WTC11 (cell line): ENCODE results near the gene GCHFR. TPM values are rescaled to one million over a fixed set of nuclear protein-coding genes. Genes with fewer than 3 reads are reported as not detected.

ENCODE experiments used
- ATAC-seq: fragments of 200-7000 bp; cut with Tn5 transposase; 2 replicates; pipeline ENCODE4 v1.10.0; 2021; ENCODE audit warnings: mild to moderate bottlenecking, moderate library complexity
- CTCF ChIA-PET: fragments of 300-600 bp; sonication (Branson Sonifier 250); formaldehyde crosslinking; loops from one replicate; lab custom pipeline; 2021; ENCODE audit warnings: antibody characterized with exemption; lab: Charles Lee
- POLR2A ChIA-PET: fragments of 350-600 bp; sonication (Branson Sonifier 250); formaldehyde crosslinking; loops from one replicate; lab custom pipeline; 2021; ENCODE audit warnings: antibody characterized with exemption; lab: Charles Lee
- DNase-seq: peaks from one replicate; pipeline ENCODE4 v3.0.0; 2021; ENCODE audit warnings: low spot score
- H3K27ac Mint-ChIP-seq: 2 replicates; pipeline ENCODE4 v1.8.0; 2021; ENCODE audit warnings: mixed read lengths
- H3K27me3 Mint-ChIP-seq: 2 replicates; pipeline ENCODE4 v1.8.0; 2021; ENCODE audit warnings: low read depth, mild to moderate bottlenecking, moderate library complexity, mixed read lengths
- H3K36me3 Mint-ChIP-seq: 2 replicates; pipeline ENCODE4 v1.8.0; 2021; ENCODE audit warnings: mixed read lengths
- H3K4me1 Mint-ChIP-seq: 2 replicates; pipeline ENCODE4 v1.8.0; 2022; ENCODE audit warnings: mixed read lengths
- H3K4me3 Mint-ChIP-seq: 2 replicates; pipeline ENCODE4 v1.8.0; 2021; ENCODE audit warnings: mild to moderate bottlenecking, moderate library complexity, mixed read lengths
- H3K9me3 Mint-ChIP-seq: 2 replicates; pipeline ENCODE4 v1.8.0; 2021; ENCODE audit warnings: mixed read lengths
- ATF2 ChIP-seq: sonication (generic); formaldehyde crosslinking; IDR thresholded peaks from 2 replicates; pipeline ENCODE4 v1.8.1; 2022; ENCODE audit warnings: low read depth, missing genetic modification reagents, borderline replicate concordance
- CDX4 ChIP-seq: fragments of 250-450 bp; sonication (Bioruptor Pico); IDR thresholded peaks from 2 replicates; pipeline ENCODE4 v1.9.0; 2021; ENCODE audit warnings: moderate library complexity, mild to moderate bottlenecking, inconsistent platforms, borderline replicate concordance
- E2F1 ChIP-seq: sonication (generic); formaldehyde crosslinking; IDR thresholded peaks from 2 replicates; pipeline ENCODE4 v1.8.0; 2022; ENCODE audit warnings: mild to moderate bottlenecking, missing genetic modification reagents
- ESRRA ChIP-seq: sonication (generic); formaldehyde crosslinking; IDR thresholded peaks from 2 replicates; pipeline ENCODE4 v1.8.1; 2022; ENCODE audit warnings: mild to moderate bottlenecking, missing genetic modification reagents, borderline replicate concordance
- ETV6 ChIP-seq: sonication (generic); formaldehyde crosslinking; IDR thresholded peaks from 2 replicates; pipeline ENCODE4 v1.8.1; 2022; ENCODE audit warnings: mild to moderate bottlenecking, missing genetic modification reagents
- FOXP1 ChIP-seq: sonication (generic); formaldehyde crosslinking; IDR thresholded peaks from 2 replicates; pipeline ENCODE4 v1.8.0; 2022; ENCODE audit warnings: missing genetic modification reagents, mild to moderate bottlenecking, moderate library complexity, borderline replicate concordance
- GTF2I ChIP-seq: fragments of 250-450 bp; sonication (Bioruptor Pico); conservative IDR thresholded peaks from 2 replicates; pipeline ENCODE4 v1.4.0; 2021; ENCODE audit warnings: mild to moderate bottlenecking
- IRF1 ChIP-seq: sonication (generic); formaldehyde crosslinking; IDR thresholded peaks from 2 replicates; pipeline ENCODE4 v1.8.0; 2023; ENCODE audit warnings: missing genetic modification reagents
- IRF2 ChIP-seq: sonication (generic); formaldehyde crosslinking; IDR thresholded peaks from 2 replicates; pipeline ENCODE4 v1.8.0; 2022; ENCODE audit warnings: low read depth, missing genetic modification reagents, borderline replicate concordance
- KAT7 ChIP-seq: sonication (generic); formaldehyde crosslinking; IDR thresholded peaks from 2 replicates; pipeline ENCODE4 v1.8.1; 2023; ENCODE audit warnings: missing genetic modification reagents, mild to moderate bottlenecking, borderline replicate concordance
- OVOL2 ChIP-seq: fragments of 250-450 bp; sonication (Bioruptor Pico); IDR thresholded peaks from 2 replicates; pipeline ENCODE4 v1.9.0; 2021; ENCODE audit warnings: mild to moderate bottlenecking, borderline replicate concordance
- PRRX2 ChIP-seq: fragments of 250-450 bp; sonication (Bioruptor Pico); IDR thresholded peaks from 2 replicates; pipeline ENCODE4 v1.8.0; 2021; ENCODE audit warnings: mild to moderate bottlenecking
- SMAD4 ChIP-seq: sonication (generic); formaldehyde crosslinking; IDR thresholded peaks from 2 replicates; pipeline ENCODE4 v1.8.0; 2022; ENCODE audit warnings: mild to moderate bottlenecking, missing genetic modification reagents
- TCF7 ChIP-seq: sonication (generic); formaldehyde crosslinking; IDR thresholded peaks from 2 replicates; pipeline ENCODE4 v1.8.0; 2022; ENCODE audit warnings: mild to moderate bottlenecking, low read depth, missing genetic modification reagents, moderate library complexity
- USF1 ChIP-seq: sonication (generic); formaldehyde crosslinking; IDR thresholded peaks from 2 replicates; pipeline ENCODE4 v1.8.0; 2022; ENCODE audit warnings: mild to moderate bottlenecking, missing genetic modification reagents
- USF2 ChIP-seq: sonication (generic); formaldehyde crosslinking; IDR thresholded peaks from 2 replicates; pipeline ENCODE4 v1.8.1; 2023; ENCODE audit warnings: mild to moderate bottlenecking, missing genetic modification reagents, moderate library complexity
- ZBTB21 ChIP-seq: sonication (generic); formaldehyde crosslinking; IDR thresholded peaks from 2 replicates; pipeline ENCODE4 v1.8.1; 2023; ENCODE audit warnings: mild to moderate bottlenecking, missing genetic modification reagents, borderline replicate concordance
- ZNF121 ChIP-seq: sonication (generic); formaldehyde crosslinking; IDR thresholded peaks from 2 replicates; pipeline ENCODE4 v1.8.0; 2023; ENCODE audit warnings: missing genetic modification reagents
- ZNF219 ChIP-seq: sonication (generic); formaldehyde crosslinking; IDR thresholded peaks from 2 replicates; pipeline ENCODE4 v1.8.0; 2023; ENCODE audit warnings: missing genetic modification reagents, mild to moderate bottlenecking, borderline replicate concordance
- ZNF423 ChIP-seq: fragments of 250-450 bp; sonication (Bioruptor Pico); IDR thresholded peaks from 2 replicates; pipeline ENCODE4 v2.1.2; 2022; ENCODE audit warnings: mild to moderate bottlenecking, moderate library complexity
- ZNF425 ChIP-seq: fragments of 250-450 bp; sonication (Bioruptor Pico); conservative IDR thresholded peaks from 2 replicates; pipeline ENCODE4 v1.9.0; 2021; ENCODE audit warnings: mild to moderate bottlenecking
- total RNA-seq: library from RNA; stranded (reverse); gene quantifications from 3 replicates; pipeline ENCODE4 v1.2.3, GENCODE V29; 2021

The GCHFR gene
- total RNA-seq, 1 experiment from 2014 or later, result 42.3 TPM

GRCh38 chr15:40807028-40807887 lies 43.4 kb downstream of the GCHFR start, which contains the start of the genes DNAJC17 and ZFYVE19 (continued):
- no peak for TF ChIP-seq ZNF423
- no peak for TF ChIP-seq ESRRA (CRISPR knock-in tag)
- TF ChIP-seq IRF2 (CRISPR knock-in tag), result no peak
- no peak for TF ChIP-seq ZNF121 (CRISPR knock-in tag)
- no peak for TF ChIP-seq FOXP1 (CRISPR knock-in tag)
- no peak for TF ChIP-seq PRRX2 (CRISPR knock-in tag)
- no peak for TF ChIP-seq ZNF425 (CRISPR knock-in tag)
- TF ChIP-seq, all 79 proteins: peak for 16

- Mint-ChIP-seq H3K27ac (peak overlapping the region; percentile 54; the same call in 1 of the 2 replicates), H3K36me3 (no peaks in the 10 kb centered on the region; the same call in none of the 2 replicates), H3K4me1 (peaks cover 22% of the 10 kb centered on the region), H3K9me3 (no peaks in the 10 kb centered on the region), H3K4me3 (peak overlapping the region; percentile 98), H3K27me3 (no peaks in the 10 kb centered on the region)
- POLR2A ChIA-PET, result interaction anchor here (1.3 to 1.8 kb wide), 3 partner anchors 36 to 114 kb away, joined by 3 to 10 read pairs (median 3); partner anchors contain the start of gene SPINT1
- no peak for DNase-seq
- TF ChIP-seq GTF2I (CRISPR knock-in tag), result peak; percentile 83
- TF ChIP-seq ATF2 (CRISPR knock-in tag), result no peak
- 0 out of 2 replicates have a peak, but pooled peaks have one; percentile 12 for TF ChIP-seq USF1 (CRISPR knock-in tag)
- no peak for TF ChIP-seq IRF1
- peak; percentile 45; the same call in 1 of the 2 replicates for TF ChIP-seq E2F1 (CRISPR knock-in tag)
- CTCF ChIA-PET, result interaction anchor here (0.8 to 3.3 kb wide), 14 partner anchors 20 to 241 kb away, joined by 3 to 33 read pairs (median 6); partner anchors contain the start of genes GCHFR, RHOV and VPS18
- no peak for ATAC-seq
Observed at GRCh38 chr15:40807888-40808461, 44.1 kb downstream of the GCHFR start.

- Mint-ChIP-seq H3K4me3 (peak overlapping the region; percentile 98), H3K27me3 (no peaks in the 10 kb centered on the region)
- POLR2A ChIA-PET, result interaction anchor here (1.0 kb wide), 1 partner anchor 36 kb away, joined by 3 read pairs; no protein-coding TSS in a partner anchor
- no peak for TF ChIP-seq USF1 (CRISPR knock-in tag)
- TF ChIP-seq ETV6 (CRISPR knock-in tag), result no peak
- no peak for TF ChIP-seq CDX4 (CRISPR knock-in tag)
- TF ChIP-seq ZNF423, result no peak
- no peak for TF ChIP-seq KAT7 (CRISPR knock-in tag)
- no peak for TF ChIP-seq SMAD4 (CRISPR knock-in tag)
- TF ChIP-seq USF2, result no peak
- no peak for TF ChIP-seq OVOL2 (CRISPR knock-in tag)
- no peak for TF ChIP-seq ZBTB21 (CRISPR knock-in tag)
- no peak for TF ChIP-seq TCF7
- no peak for TF ChIP-seq ZNF219
Observed at GRCh38 chr15:40808861-40809450, 45.1 kb downstream of the GCHFR start.

More at GRCh38 chr15:40808861-40809450, 45.1 kb downstream of the GCHFR start:
- Mint-ChIP-seq H3K36me3 (no peaks in the 10 kb centered on the region; the same call in none of the 2 replicates), H3K9me3 (no peaks in the 10 kb centered on the region), H3K4me1 (peaks cover 19% of the 10 kb centered on the region), H3K27ac (no peak overlapping the region)
- ATAC-seq (no peak), DNase-seq (no peak)
- CTCF ChIA-PET, result interaction anchor here (1.1 to 3.0 kb wide), 4 partner anchors 23 to 65 kb away, joined by 5 to 21 read pairs (median 8); partner anchors contain the start of gene RHOV
